GM12878 (cell line): ENCODE data around the gene ARHGAP9. TPM values are rescaled to one million over a fixed set of nuclear protein-coding genes. Genes with fewer than 3 reads are reported as not detected.
A peak's percentile ranks its signal among the peaks of the same experiment; 100 is the strongest.

Experiments used
- ATAC-seq: fragments of 200-7000 bp; cut with Tn5 transposase; 3 replicates; pipeline ENCODE4 v1.9.1; 2020; ENCODE audit warnings: mild to moderate bottlenecking, moderate library complexity
- BruUV-seq: library from RNA; stranded (reverse); fragments of 400-500 nt; replicated peaks from 2 replicates; lab custom pipeline; 2021; lab: Mats Ljungman, UMichigan
- CTCF ChIA-PET: fragments of 300-600 bp; sonication (Branson Sonifier 250); formaldehyde crosslinking; extraction: SDS; loops from one replicate; lab custom pipeline; 2021; ENCODE audit warnings: inconsistent platforms; lab: Yijun Ruan, JAX
- POLR2A ChIA-PET: fragments of 350-600 bp; formaldehyde crosslinking; extraction: SDS; loops from one replicate; lab custom pipeline; 2021; ENCODE audit warnings: inconsistent platforms; lab: Charles Lee
- RAD21 ChIA-PET: fragments of 300-600 bp; sonication (Branson Sonifier 250); formaldehyde crosslinking; loops from one replicate; lab custom pipeline; 2023; ENCODE audit warnings: antibody characterized with exemption; ENCODE audit not compliant: unreplicated experiment; lab: Charles Lee
- SMC1A ChIA-PET: fragments of 300-600 bp; sonication (Branson Sonifier 250); formaldehyde crosslinking; loops from one replicate; lab custom pipeline; 2023; ENCODE audit not compliant: unreplicated experiment, uncharacterized antibody; lab: Charles Lee
- DNase-seq: peaks from one replicate; pipeline ENCODE4 v3.0.0-alpha.2; 2011; ENCODE audit warnings: low read depth, low spot score
- FAIRE-seq: peaks from 3 replicates; lab custom pipeline; 2011; peaks lifted over from hg19 to GRCh38; lab: Jason Lieb, UNC
- H2AFZ ChIP-seq: 2 replicates; pipeline ENCODE4 v1.6.0; 2011; ENCODE audit warnings: low read depth, low read length, control low read depth; ENCODE audit not compliant: control insufficient read depth
- H3K27ac ChIP-seq: 2 replicates; pipeline ENCODE4 v1.5.1; 2011; ENCODE audit warnings: control low read depth; ENCODE audit not compliant: control insufficient read depth, insufficient read depth
- H3K27me3 ChIP-seq, 2 experiments: replicated peaks in 1 of 2; 2 replicates each; pipeline versions ENCODE4 v1.6.0 to v1.6.1; 2011; ENCODE audit warnings: low read length in 1 of 2; ENCODE audit not compliant: control insufficient read depth in 2 of 2, insufficient read depth in 2 of 2
- H3K36me3 ChIP-seq, 2 experiments: 2 replicates each; pipeline ENCODE4 v1.5.1; 2011; ENCODE audit warnings: low read length in 1 of 2; ENCODE audit not compliant: control insufficient read depth in 2 of 2, insufficient read depth in 2 of 2
- H3K4me1 ChIP-seq: 2 replicates; pipeline ENCODE4 v1.6.1; 2011; ENCODE audit warnings: mild to moderate bottlenecking, low read length, moderate library complexity, mixed read lengths; ENCODE audit not compliant: control insufficient read depth, insufficient read depth
- H3K4me2 ChIP-seq: 2 replicates; pipeline ENCODE4 v1.6.0; 2011; ENCODE audit warnings: control low read depth; ENCODE audit not compliant: control insufficient read depth, insufficient read depth
- H3K4me3 ChIP-seq: fragments of 200-600 bp; sonication (generic); 2 replicates; pipeline ENCODE4 v1.5.1; 2016
- H3K79me2 ChIP-seq: 2 replicates; pipeline ENCODE4 v1.6.0; 2011; ENCODE audit warnings: low read length; ENCODE audit not compliant: control insufficient read depth, insufficient read depth
- H3K9ac ChIP-seq: 2 replicates; pipeline ENCODE4 v1.8.0; 2011; ENCODE audit warnings: low read length, control low read depth, mixed read lengths; ENCODE audit not compliant: control insufficient read depth, insufficient read depth
- H3K9me3 ChIP-seq: replicated peaks from 3 replicates; pipeline ENCODE4 v1.5.1; 2011; ENCODE audit warnings: mild to moderate bottlenecking, low read length; ENCODE audit not compliant: control insufficient read depth, insufficient read depth
- H4K20me1 ChIP-seq: 2 replicates; pipeline ENCODE4 v1.6.0; 2011; ENCODE audit not compliant: control insufficient read depth, insufficient read depth
- BMI1 ChIP-seq: fragments of 450-650 bp; IDR thresholded peaks from 2 replicates; pipeline ENCODE4 v1.6.1; 2016; ENCODE audit warnings: mild to moderate bottlenecking, moderate library complexity, borderline replicate concordance
- CHD4 ChIP-seq: fragments of 200-600 bp; sonication (generic); IDR thresholded peaks from 2 replicates; pipeline ENCODE4 v1.6.1; 2016; ENCODE audit warnings: mild to moderate bottlenecking
- NR2C1 ChIP-seq: fragments of 450-650 bp; IDR thresholded peaks from 2 replicates; pipeline ENCODE4 v1.6.1; 2017; ENCODE audit warnings: antibody characterized with exemption, mild to moderate bottlenecking, moderate library complexity
- SMAD1 ChIP-seq: fragments of 450-650 bp; IDR thresholded peaks from 2 replicates; pipeline ENCODE4 v1.6.1; 2018; ENCODE audit warnings: mild to moderate bottlenecking, low read depth; ENCODE audit not compliant: partially characterized antibody
- WGBS: methylation state at CpG from one replicate; pipeline ENCODE4 v1.1.6; 2016; ENCODE audit warnings: low lambda C conversion rate; ENCODE audit not compliant: insufficient replicate concordance, insufficient coverage; ENCODE audit errors: missing lambda C conversion rate; 5-methylcytosine and 5-hydroxymethylcytosine counted together
- in situ Hi-C: fragments of 300-500 bp; cut with MboI; formaldehyde crosslinking; loops from 9 replicates; pipeline ENCODE4 v1.14.3; 2018; ENCODE audit warnings: mixed read lengths
- intact Hi-C: fragments of 100-400 bp; cut with micrococcal nuclease; formaldehyde crosslinking; loops from one replicate; pipeline ENCODE4 v1.14.2; 2022; ENCODE audit not compliant: unreplicated experiment
- polyA plus RNA-seq, 11 experiments: library from polyadenylated mRNA; depleted of rRNA in 4 of 11; unstranded in 6 of 11; stranded (reverse) in 5 of 11; fragments of >200 nt; fragmentation: Nextera tagmentation in 4 of 11; fragmentation: Illumina TruSeq in 1 of 11; extraction: Ambion mirVana in 4 of 11; extraction: Trizol in 1 of 11; gene quantifications; 1 replicate in 1 of 11; 2 replicates in 10 of 11; pipeline versions ENCODE4 v1.2.1 to v1.2.3, GENCODE V29; 2011 to 2016; ENCODE audit warnings: inconsistent platforms in 2 of 11, missing spikeins in 2 of 11, low read depth in 1 of 11
- total RNA-seq, 4 experiments: library from RNA; depleted of rRNA in 3 of 4; stranded (reverse); fragments of >200 nt in 3 of 4; fragmentation: Illumina TruSeq in 1 of 4; extraction: Trizol in 1 of 4; gene quantifications; 2 replicates each; pipeline versions ENCODE4 v1.2.1 to v1.2.3, GENCODE V29; 2013 to 2021
- TF ChIP-seq, protein P1 (sequence below): fragments of 450-650 bp; formaldehyde crosslinking; IDR thresholded peaks from 2 replicates; pipeline ENCODE4 v1.4.0; 2022; ENCODE audit warnings: mild to moderate bottlenecking, moderate library complexity

The ARHGAP9 gene
- total and polyA plus RNA-seq, 10 of the 15 experiments (the other 5 are each of a cell fraction or from before 2014, with no cell fraction given), result 19.5 to 102 (median 76.8) TPM

DNA sequence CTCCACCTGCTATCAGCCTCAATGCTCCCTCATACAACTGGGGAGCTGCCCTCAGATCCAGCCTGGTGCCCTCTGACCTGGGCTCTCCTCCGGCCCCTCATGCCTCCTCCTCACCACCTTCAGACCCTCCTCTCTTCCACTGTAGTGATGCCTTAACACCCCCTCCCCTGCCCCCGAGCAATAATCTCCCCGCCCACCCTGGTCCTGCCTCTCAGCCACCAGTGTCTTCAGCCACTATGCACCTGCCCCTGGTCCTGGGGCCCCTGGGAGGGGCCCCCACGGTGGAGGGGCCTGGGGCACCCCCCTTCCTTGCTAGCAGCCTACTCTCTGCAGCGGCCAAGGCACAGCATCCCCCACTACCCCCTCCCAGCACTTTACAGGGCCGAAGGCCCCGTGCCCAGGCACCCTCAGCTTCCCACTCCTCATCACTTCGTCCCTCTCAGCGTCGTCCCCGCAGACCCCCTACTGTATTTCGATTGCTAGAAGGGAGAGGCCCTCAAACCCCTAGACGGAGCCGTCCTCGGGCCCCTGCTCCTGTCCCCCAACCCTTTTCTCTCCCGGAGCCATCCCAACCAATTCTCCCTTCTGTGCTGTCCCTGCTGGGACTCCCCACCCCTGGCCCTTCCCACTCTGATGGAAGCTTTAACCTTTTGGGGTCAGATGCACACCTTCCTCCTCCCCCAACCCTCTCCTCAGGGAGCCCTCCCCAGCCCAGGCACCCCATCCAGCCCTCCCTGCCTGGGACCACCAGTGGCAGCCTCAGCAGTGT is 46.1 kb upstream of the ARHGAP9 start (continued):
- TF ChIP-seq SMAD1, result no peak
- TF ChIP-seq, protein P1, sequence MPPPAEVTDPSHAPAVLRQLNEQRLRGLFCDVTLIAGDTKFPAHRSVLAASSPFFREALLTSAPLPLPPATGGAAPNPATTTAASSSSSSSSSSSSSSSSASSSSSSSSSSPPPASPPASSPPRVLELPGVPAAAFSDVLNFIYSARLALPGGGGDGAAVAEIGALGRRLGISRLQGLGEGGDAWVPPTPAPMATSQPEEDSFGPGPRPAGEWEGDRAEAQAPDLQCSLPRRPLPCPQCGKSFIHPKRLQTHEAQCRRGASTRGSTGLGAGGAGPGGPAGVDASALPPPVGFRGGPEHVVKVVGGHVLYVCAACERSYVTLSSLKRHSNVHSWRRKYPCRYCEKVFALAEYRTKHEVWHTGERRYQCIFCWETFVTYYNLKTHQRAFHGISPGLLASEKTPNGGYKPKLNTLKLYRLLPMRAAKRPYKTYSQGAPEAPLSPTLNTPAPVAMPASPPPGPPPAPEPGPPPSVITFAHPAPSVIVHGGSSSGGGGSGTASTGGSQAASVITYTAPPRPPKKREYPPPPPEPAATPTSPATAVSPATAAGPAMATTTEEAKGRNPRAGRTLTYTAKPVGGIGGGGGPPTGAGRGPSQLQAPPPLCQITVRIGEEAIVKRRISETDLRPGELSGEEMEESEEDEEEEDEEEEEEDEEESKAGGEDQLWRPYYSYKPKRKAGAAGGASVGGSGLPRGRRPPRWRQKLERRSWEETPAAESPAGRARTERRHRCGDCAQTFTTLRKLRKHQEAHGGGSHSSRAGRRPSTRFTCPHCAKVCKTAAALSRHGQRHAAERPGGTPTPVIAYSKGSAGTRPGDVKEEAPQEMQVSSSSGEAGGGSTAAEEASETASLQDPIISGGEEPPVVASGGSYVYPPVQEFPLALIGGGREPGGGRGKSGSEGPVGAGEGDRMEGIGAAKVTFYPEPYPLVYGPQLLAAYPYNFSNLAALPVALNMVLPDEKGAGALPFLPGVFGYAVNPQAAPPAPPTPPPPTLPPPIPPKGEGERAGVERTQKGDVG (CRISPR knock-in tag), result no peak

DNA sequence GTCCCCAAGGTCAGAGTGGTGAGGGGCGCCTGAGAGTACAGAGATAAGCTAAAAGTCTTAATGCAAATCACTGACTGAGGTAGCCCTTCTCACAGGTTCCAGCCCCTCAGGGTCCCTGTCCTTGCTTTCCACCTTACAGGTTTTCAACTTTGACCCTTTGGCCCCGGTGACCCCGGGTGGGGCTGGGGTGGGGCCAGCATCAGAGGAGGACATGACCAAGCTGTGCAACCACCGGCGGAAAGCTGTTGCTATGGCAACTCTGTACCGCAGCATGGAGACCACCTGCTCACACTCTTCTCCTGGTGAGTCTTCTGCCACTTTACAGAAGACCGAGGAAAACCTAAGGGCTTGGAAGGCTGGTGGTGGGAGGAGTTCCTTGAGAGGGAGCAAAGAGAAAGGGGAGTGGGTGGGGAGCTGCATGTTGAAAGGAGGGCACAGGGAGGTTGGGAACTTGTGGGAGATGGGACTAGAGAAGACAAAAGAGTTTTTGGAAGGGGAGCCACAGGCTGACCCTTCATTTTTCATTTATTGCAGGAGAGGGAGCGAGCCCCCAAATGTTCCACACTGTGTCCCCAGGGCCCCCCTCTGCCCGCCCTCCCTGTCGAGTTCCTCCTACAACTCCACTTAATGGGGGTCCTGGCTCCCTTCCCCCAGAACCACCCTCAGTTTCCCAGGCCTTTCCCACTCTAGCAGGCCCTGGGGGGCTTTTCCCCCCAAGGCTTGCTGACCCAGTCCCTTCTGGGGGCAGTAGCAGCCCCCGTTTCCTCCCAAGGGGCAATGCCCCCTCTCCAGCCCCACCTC is 45.3 kb upstream of the ARHGAP9 start:
- ChIA-PET SMC1A (interaction anchor here (0.6 to 1.9 kb wide), 5 partner anchors 8 to 70 kb away, joined by 3 to 9 read pairs (median 3); partner anchors contain the start of gene INHBE), RAD21 (interaction anchor here (1.2 to 2.1 kb wide), 6 partner anchors 22 to 66 kb away, joined by 3 to 11 read pairs (median 4); partner anchors contain the start of genes DCTN2 and GLI1), POLR2A (interaction anchor here (0.6 to 2.2 kb wide), 7 partner anchors 21 to 249 kb away, joined by 3 to 11 read pairs (median 5); partner anchors contain the start of genes DCTN2 and MARS1), CTCF (interaction anchor here (0.6 to 2.6 kb wide), 9 partner anchors 9 to 407 kb away, joined by 3 to 16 read pairs (median 4); partner anchors contain the start of genes B4GALNT1 and GLI1)
- Histone ChIP-seq H3K9ac (no peak overlapping the region), H3K4me3 (0 out of 2 replicates have a peak overlapping the region, but pooled peaks have one; percentile 99), H3K9me3 (no peaks in the 10 kb centered on the region), H2AFZ (no peak overlapping the region), H3K27me3 (no peaks in the 10 kb centered on the region), H3K4me1 (peaks cover 29% of the 10 kb centered on the region), H3K36me3 (peaks cover 15 to 18% of the 10 kb centered on the region in 2 experiments), H3K27ac (no peak overlapping the region), H4K20me1 (no peaks in the 10 kb centered on the region), H3K4me2 (peak overlapping the region; percentile 96), H3K79me2 (peaks cover 26% of the 10 kb centered on the region)
- 77% methylated on average over 11 of the region's 11 CpGs for WGBS
- ATAC-seq (no peak), FAIRE-seq (no peak), DNase-seq (no peak)
- BruUV-seq, result no TSS peak
- no peak for TF ChIP-seq CHD4
- 0 out of 2 replicates have a peak, but pooled peaks have one; percentile 45 for TF ChIP-seq BMI1
- TF ChIP-seq NR2C1, result 0 out of 2 replicates have a peak, but pooled peaks have one; percentile 31
- intact Hi-C loops (loop anchor here (5.0 kb wide), 2 partner anchors 48 to 63 kb away; partner anchors contain the start of gene ARHGAP9), in situ Hi-C loops (no loop called here)
